CD14-positive monocyte (primary cell): ENCODE results near the gene BUD31. TPM values are rescaled to one million over a fixed set of nuclear protein-coding genes. Genes with fewer than 3 reads are reported as not detected.
A peak's percentile ranks its signal among the peaks of the same experiment; 100 is the strongest.

Experiments
- DNase-seq, 3 donors: peaks; one replicate each; pipeline ENCODE4 v3.0.0-alpha.2; 2011 to 2022
- H2AFZ ChIP-seq: 2 replicates; pipeline ENCODE4 v1.6.0; 2012; ENCODE audit warnings: mild to moderate bottlenecking, low read depth, low read length, inconsistent platforms; ENCODE audit not compliant: insufficient read depth, poor library complexity, severe bottlenecking
- H3K27ac ChIP-seq, 2 donors: 1 replicate in 1 of 2; 2 replicates in 1 of 2; pipeline ENCODE4 v1.5.1; 2012 to 2013; ENCODE audit warnings: low read length in 2 of 2, control low read depth in 1 of 2, inconsistent platforms in 1 of 2, low read depth in 1 of 2, mild to moderate bottlenecking in 1 of 2
- H3K27me3 ChIP-seq, 2 donors: one replicate each; pipeline versions ENCODE4 v1.6.0 to v1.6.1; 2011 to 2013; ENCODE audit warnings: low read length in 2 of 2; ENCODE audit not compliant: control insufficient read depth in 2 of 2, insufficient read depth in 2 of 2
- H3K36me3 ChIP-seq, 2 donors: replicated peaks in 1 of 2; 1 replicate in 1 of 2; 2 replicates in 1 of 2; pipeline versions ENCODE4 v1.5.1 to v1.6.1; 2012 to 2013; ENCODE audit warnings: low read length in 2 of 2, control low read depth in 1 of 2, inconsistent platforms in 1 of 2, mild to moderate bottlenecking in 1 of 2; ENCODE audit not compliant: insufficient read depth in 2 of 2, control insufficient read depth in 1 of 2
- H3K4me1 ChIP-seq, 2 donors: 1 replicate in 1 of 2; 2 replicates in 1 of 2; pipeline versions ENCODE4 v1.5.1 to v1.6.1; 2012 to 2013; ENCODE audit warnings: low read length in 2 of 2, control low read depth in 1 of 2, inconsistent platforms in 1 of 2, mild to moderate bottlenecking in 1 of 2, moderate library complexity in 1 of 2; ENCODE audit not compliant: insufficient read depth in 2 of 2, control insufficient read depth in 1 of 2
- H3K4me2 ChIP-seq: replicated peaks from 2 replicates; pipeline ENCODE3; 2012; ENCODE audit warnings: low read length, moderate library complexity, mild to moderate bottlenecking; ENCODE audit not compliant: poor library complexity, severe bottlenecking; ENCODE audit errors: extremely low read depth
- H3K4me3 ChIP-seq, 3 experiments: fragments of 200-600 bp in 1 of 3; sonication (generic) in 1 of 3; replicated peaks in 1 of 3; 1 replicate in 2 of 3; 2 replicates in 1 of 3; pipeline ENCODE4 v1.5.1; 2011 to 2013; ENCODE audit warnings: low read length in 3 of 3, mild to moderate bottlenecking in 3 of 3, control low read depth in 2 of 3, low read depth in 2 of 3, inconsistent platforms in 1 of 3, moderate library complexity in 1 of 3
- H3K79me2 ChIP-seq: 2 replicates; pipeline ENCODE4 v1.6.0; 2012; ENCODE audit warnings: mild to moderate bottlenecking, control low read depth, inconsistent platforms, low read length, moderate library complexity; ENCODE audit not compliant: insufficient read depth
- H3K9ac ChIP-seq: 2 replicates; pipeline ENCODE4 v1.6.0; 2017; ENCODE audit warnings: low read length, mild to moderate bottlenecking; ENCODE audit not compliant: insufficient read depth, poor library complexity, severe bottlenecking
- H3K9me3 ChIP-seq, 2 donors: replicated peaks in 1 of 2; 1 replicate in 1 of 2; 2 replicates in 1 of 2; pipeline versions ENCODE4 v1.5.1 to v1.6.1; 2012 to 2013; ENCODE audit warnings: low read length in 2 of 2, control low read depth in 1 of 2; ENCODE audit not compliant: control insufficient read depth in 1 of 2, insufficient read depth in 1 of 2
- H4K20me1 ChIP-seq: 2 replicates; pipeline ENCODE4 v1.6.0; 2012; ENCODE audit warnings: mild to moderate bottlenecking, low read length, control low read depth, moderate library complexity; ENCODE audit not compliant: insufficient read depth
- H3K27ac Mint-ChIP-seq, 7 donors: one replicate each; pipeline ENCODE4 v1.8.0; 2020; ENCODE audit warnings: mild to moderate bottlenecking in 7 of 7, mixed read lengths in 7 of 7, moderate library complexity in 6 of 7, inconsistent platforms in 2 of 7
- H3K27me3 Mint-ChIP-seq, 3 donors: one replicate each; pipeline ENCODE4 v1.8.0; 2021 to 2022; ENCODE audit warnings: low read depth in 3 of 3, mild to moderate bottlenecking in 3 of 3, mixed read lengths in 3 of 3, moderate library complexity in 3 of 3, inconsistent platforms in 1 of 3
- H3K36me3 Mint-ChIP-seq, 2 donors: one replicate each; pipeline ENCODE4 v1.8.0; 2020; ENCODE audit warnings: mixed read lengths in 2 of 2, inconsistent platforms in 1 of 2, mild to moderate bottlenecking in 1 of 2
- H3K4me1 Mint-ChIP-seq: one replicate; pipeline ENCODE4 v1.8.0; 2020; ENCODE audit warnings: mild to moderate bottlenecking, mixed read lengths
- H3K4me3 Mint-ChIP-seq, 2 donors: one replicate each; pipeline ENCODE4 v1.8.0; 2020; ENCODE audit warnings: mild to moderate bottlenecking in 2 of 2, mixed read lengths in 2 of 2, moderate library complexity in 1 of 2
- H3K9me3 Mint-ChIP-seq, 7 donors: one replicate each; pipeline ENCODE4 v1.8.0; 2020 to 2022; ENCODE audit warnings: mixed read lengths in 7 of 7, mild to moderate bottlenecking in 6 of 7, moderate library complexity in 6 of 7, inconsistent platforms in 2 of 7
- CTCF ChIP-seq: fragments of 200-600 bp; IDR thresholded peaks from one replicate; pipeline ENCODE4 v1.8.0; 2022; ENCODE audit warnings: antibody characterized with exemption, mild to moderate bottlenecking
- WGBS: methylation state at CpG from one replicate; pipeline ENCODE4 v1.1.5; 2013; ENCODE audit warnings: missing lambda C conversion rate; ENCODE audit not compliant: insufficient coverage; 5-methylcytosine and 5-hydroxymethylcytosine counted together
- intact Hi-C, 2 donors: fragments of 100-400 bp; cut with micrococcal nuclease; formaldehyde crosslinking; loops; one replicate each; pipeline versions ENCODE4 v1.15.0 to v1.15.1; 2023
- polyA plus RNA-seq, 3 donors: library from polyadenylated mRNA; depleted of rRNA in 1 of 3; unstranded in 2 of 3; stranded (reverse) in 1 of 3; fragments of 300-500 nt in 2 of 3; fragments of >200 nt in 1 of 3; fragmentation: Illumina TruSeq in 2 of 3; gene quantifications; 1 replicate in 2 of 3; 2 replicates in 1 of 3; pipeline ENCODE4 v1.2.3, GENCODE V29; 2012 to 2021

Gene BUD31
- polyA plus RNA-seq, 3 donors, result 34.3 to 256 (median 241) TPM

DNA sequence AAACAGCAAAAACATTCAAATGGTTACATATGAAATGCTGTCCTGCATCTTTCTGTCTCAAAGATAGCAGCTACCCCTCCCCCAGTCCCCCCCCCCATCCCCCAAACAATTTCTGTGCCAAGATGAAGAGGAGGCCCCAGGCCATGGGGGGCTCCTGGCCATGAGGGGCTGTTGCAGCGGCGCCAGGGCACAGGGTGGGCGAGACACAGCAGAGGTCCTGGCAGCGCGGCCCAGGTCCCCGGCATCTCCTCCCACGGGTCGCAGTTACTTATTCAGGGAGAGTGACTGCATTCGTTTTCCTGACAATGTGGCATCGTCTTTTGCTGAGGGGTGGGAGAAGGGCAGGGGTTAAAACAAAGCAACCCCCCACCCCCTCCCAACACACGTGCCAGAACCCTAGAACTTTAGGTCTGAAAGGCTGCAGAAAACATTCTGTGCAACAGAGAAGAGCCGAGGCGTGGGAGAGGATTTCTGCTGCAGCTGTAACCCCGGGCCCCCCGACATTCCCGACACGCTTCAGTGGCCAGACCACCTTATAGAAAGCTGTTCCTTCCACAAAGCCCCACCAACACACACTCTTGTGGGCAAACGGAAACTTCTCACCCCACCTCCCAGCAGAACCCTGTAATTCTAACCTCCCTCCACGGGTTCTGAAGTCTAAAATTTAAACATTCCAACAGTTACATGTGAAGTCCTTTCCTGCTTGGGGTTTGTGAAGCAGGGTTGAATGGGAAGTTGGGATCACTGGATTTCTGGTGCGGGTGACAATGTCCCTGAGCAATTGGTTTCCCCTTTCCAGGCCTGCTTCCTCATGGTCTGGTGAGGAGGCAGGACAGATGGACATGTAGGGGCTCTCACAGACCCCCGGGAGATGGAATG is 12.1 kb upstream of the BUD31 start:
- Mint-ChIP-seq H3K36me3 (peaks cover 66 to 84% of the 10 kb centered on the region in 2 donors), H3K4me1 (peaks cover 27% of the 10 kb centered on the region), H3K27me3 (no peaks in the 10 kb centered on the region), H3K4me3 (no peak overlapping the region), H3K27ac (peak overlapping the region in 4 of 7 donors; percentile 16 to 76 (median 58)), H3K9me3 (peaks cover 0 to 2% (median 0%) of the 10 kb centered on the region in 7 donors)
- Histone ChIP-seq H3K36me3 (peaks cover 75 to 86% of the 10 kb centered on the region in 2 donors), H3K4me1 (peaks cover 12 to 19% of the 10 kb centered on the region in 2 donors), H3K4me2 (no peak overlapping the region), H3K9ac (no peak overlapping the region), H3K27ac (peak overlapping the region in 1 of 2 donors; percentile 53), H3K27me3 (no peaks in the 10 kb centered on the region), H3K9me3 (no peaks in the 10 kb centered on the region), H3K4me3 (no peak overlapping the region), H4K20me1 (peaks cover 100% of the 10 kb centered on the region), H3K79me2 (peaks cover 47% of the 10 kb centered on the region), H2AFZ (no peak overlapping the region)
- intact Hi-C loops, result no loop called here
- no peak for DNase-seq
- TF ChIP-seq CTCF, result no peak
- WGBS, result 91% methylated on average over 5 of the region's 21 CpGs

DNA sequence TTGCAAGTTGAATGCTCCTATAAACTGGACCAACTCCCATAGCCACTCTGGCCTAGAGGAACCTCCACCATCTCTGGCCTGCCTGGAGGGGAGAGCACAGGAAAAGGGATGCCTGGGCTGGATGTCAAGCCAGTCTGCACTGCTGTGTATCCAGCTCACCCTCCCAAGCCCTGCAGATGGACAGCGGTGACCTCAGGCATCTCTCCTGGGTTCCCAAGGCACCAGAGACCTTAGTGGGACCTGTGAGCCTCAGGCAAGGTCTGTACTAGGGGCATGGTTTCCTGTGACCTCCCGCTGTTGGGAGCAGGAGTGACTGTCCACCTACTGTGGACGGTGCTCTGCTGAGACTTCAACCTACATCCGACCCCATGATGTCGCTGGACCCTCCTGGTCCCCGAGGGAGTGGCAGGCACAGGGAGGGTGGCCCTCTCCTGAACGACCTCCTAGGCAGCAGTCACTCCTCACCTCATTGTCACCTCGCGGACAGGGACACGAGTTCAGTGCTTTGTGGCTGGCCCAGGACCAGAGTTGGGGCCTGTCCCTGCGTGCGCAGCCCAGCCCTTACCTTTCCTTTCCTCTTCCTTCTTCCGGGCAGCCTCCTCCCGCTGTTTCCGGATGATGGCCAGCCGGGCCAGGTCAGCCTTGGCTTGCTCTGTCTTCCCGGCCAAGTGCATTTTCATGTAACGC is 11.3 kb upstream of the BUD31 start:
- Histone ChIP-seq H3K9me3 (no peaks in the 10 kb centered on the region), H3K4me3 (no peak overlapping the region), H3K79me2 (peaks cover 39% of the 10 kb centered on the region), H3K36me3 (peaks cover 68 to 84% of the 10 kb centered on the region in 2 donors), H3K27ac (peak overlapping the region in 1 of 2 donors; percentile 53), H3K4me2 (no peak overlapping the region), H3K4me1 (peaks cover 6 to 12% of the 10 kb centered on the region in 2 donors), H2AFZ (no peak overlapping the region), H4K20me1 (peaks cover 95% of the 10 kb centered on the region), H3K9ac (no peak overlapping the region), H3K27me3 (no peaks in the 10 kb centered on the region)
- H3K4me3 Mint-ChIP-seq, result no peak overlapping the region
- 88% methylated on average over 11 of the region's 18 CpGs for WGBS
- H3K36me3 Mint-ChIP-seq, result peaks cover 63 to 82% of the 10 kb centered on the region in 2 donors
- peaks cover 22% of the 10 kb centered on the region for H3K4me1 Mint-ChIP-seq
- H3K27ac Mint-ChIP-seq, result peak overlapping the region in 6 of 7 donors; percentile 41 to 81 (median 56)
- no peak for TF ChIP-seq CTCF
- intact Hi-C loops, result no loop called here
- H3K27me3 Mint-ChIP-seq, result no peaks in the 10 kb centered on the region
- peaks cover 0 to 2% (median 0%) of the 10 kb centered on the region in 7 donors for H3K9me3 Mint-ChIP-seq
- no peak for DNase-seq
